ENCODE measurements around the gene AOC1. TPM values are rescaled to one million over a fixed set of nuclear protein-coding genes. Genes with fewer than 3 reads are reported as not detected.
"Not testable (repeated sequence)": the region's sequence is repeated elsewhere in the genome, so short reads cannot be mapped to it uniquely, and the experiment has no call there.

Gene AOC1
- total RNA-seq, 1 donor from 2014 or later, result not detected

DNA sequence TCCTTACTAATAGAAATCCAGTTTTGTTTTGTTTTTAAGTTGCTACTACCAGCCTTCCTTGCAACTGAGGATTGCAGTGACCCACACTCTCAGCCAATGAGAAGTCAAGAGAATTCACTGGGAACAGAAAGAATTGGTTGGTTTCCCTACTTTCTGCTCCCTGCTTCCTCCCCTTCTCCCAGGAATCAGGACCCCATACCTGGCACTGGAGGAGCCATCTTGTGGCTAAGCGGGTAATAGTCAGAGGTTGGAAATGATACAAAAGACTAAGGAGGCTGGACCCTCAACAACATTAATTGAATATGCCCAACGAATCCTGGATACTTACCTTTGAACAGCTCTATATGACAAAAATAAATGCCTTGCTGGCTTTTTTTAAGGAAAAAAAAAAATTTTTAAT, 45.5 kb upstream of the AOC1 start:
- no peaks in the 10 kb centered on the region for H3K4me1 Mint-ChIP-seq
- peaks cover 7% of the 10 kb centered on the region for H3K36me3 Mint-ChIP-seq (ENCODE audit: low read depth)
- no peak overlapping the region for H3K4me3 Mint-ChIP-seq
- TF ChIP-seq, protein P1, sequence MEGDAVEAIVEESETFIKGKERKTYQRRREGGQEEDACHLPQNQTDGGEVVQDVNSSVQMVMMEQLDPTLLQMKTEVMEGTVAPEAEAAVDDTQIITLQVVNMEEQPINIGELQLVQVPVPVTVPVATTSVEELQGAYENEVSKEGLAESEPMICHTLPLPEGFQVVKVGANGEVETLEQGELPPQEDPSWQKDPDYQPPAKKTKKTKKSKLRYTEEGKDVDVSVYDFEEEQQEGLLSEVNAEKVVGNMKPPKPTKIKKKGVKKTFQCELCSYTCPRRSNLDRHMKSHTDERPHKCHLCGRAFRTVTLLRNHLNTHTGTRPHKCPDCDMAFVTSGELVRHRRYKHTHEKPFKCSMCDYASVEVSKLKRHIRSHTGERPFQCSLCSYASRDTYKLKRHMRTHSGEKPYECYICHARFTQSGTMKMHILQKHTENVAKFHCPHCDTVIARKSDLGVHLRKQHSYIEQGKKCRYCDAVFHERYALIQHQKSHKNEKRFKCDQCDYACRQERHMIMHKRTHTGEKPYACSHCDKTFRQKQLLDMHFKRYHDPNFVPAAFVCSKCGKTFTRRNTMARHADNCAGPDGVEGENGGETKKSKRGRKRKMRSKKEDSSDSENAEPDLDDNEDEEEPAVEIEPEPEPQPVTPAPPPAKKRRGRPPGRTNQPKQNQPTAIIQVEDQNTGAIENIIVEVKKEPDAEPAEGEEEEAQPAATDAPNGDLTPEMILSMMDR (conservative IDR thresholded peaks at IDR 0.05), result no peak
- peaks cover 25% of the 10 kb centered on the region for H3K27me3 Mint-ChIP-seq (ENCODE audit: low read depth)
- H3K27ac Mint-ChIP-seq (ENCODE audit: unreplicated experiment), result no peak overlapping the region
- DNase-seq (ENCODE audit: low read depth, low spot score), result no peak
- H3K9me3 Mint-ChIP-seq, result peaks cover 5% of the 10 kb centered on the region

DNA sequence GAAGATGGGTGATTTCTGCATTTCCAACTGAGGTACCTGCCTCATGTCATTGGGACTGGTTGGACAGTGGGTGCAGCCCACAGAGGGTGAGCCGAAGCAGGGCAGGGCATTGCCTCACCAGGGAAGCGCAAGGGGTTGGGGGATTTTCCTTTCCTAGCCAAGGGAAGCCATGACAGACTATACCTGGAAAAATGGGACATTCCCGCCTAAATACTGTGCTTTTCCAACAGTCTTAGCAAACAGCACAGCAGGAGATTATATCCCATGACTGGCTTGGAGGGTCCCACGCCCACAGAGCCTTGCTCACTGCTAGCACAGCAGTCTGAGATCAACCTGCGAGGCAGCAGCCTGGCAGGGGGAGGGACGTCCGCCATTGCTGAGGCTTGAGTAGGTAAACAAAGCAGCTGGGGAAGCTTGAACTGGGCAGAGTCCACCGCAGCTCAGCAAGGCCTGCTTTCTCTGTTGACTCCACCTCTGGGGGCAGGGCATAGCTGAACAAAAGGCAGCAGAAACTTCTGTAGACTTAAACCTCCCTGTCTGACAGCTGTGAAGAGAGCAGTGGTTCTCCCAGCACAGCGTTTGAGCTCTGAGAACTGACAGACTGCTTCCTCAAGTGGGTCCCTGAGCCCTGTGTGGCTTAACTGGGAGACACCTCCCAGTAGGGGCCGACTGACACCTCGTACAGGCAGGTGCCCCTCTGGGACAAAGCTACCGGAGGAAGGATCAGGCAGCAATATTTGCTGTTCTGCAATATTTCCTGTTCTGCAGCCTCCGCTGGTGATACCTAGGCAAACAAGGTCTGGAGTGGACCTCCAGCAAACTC, 44.5 kb upstream of the AOC1 start:
- not testable (repeated sequence) for H3K9me3 Mint-ChIP-seq; H3K4me1 Mint-ChIP-seq; H3K36me3 Mint-ChIP-seq (ENCODE audit: low read depth); DNase-seq (ENCODE audit: low read depth, low spot score); H3K27ac Mint-ChIP-seq (ENCODE audit: unreplicated experiment); H3K4me3 Mint-ChIP-seq
- H3K27me3 Mint-ChIP-seq (ENCODE audit: low read depth), result peaks cover 16% of the 10 kb centered on the region

DNA sequence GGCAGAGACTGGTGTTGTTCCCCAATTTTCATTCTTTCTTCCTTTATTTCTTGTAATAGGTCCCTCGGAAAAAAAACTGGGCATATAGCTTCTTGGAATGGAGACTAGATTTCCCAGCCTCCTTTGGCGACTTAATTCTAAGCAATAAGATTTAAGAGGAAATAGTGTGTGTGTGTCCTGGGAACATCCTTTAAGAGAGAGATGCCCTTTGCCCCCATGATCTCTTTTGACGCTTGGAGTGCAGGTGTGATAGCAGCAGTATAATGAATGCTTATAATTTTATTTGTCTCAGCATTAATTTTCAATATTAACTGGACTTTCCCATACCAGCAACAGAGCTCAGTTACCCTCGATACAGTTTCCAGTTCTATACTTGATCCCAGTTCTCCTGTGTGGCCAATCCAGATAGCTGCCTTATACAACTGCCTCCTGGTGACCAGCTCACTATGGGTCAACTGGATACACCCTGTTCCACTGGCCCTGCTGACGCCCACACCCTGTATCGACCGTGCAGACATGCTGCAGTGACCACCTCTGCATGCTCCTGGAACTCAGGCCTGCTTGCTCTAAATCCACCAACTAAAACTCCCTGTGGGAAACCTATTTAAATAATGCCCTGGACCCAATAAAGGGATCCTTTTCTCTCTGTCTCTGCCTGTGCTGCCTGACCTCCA, 37.9 kb upstream of the AOC1 start:
- Mint-ChIP-seq H3K9me3 (peaks cover 10% of the 10 kb centered on the region), H3K36me3 (ENCODE audit: low read depth) (peaks cover 12% of the 10 kb centered on the region), H3K4me3 (no peak overlapping the region), H3K27ac (ENCODE audit: unreplicated experiment) (no peak overlapping the region), H3K4me1 (peaks cover 7% of the 10 kb centered on the region), H3K27me3 (ENCODE audit: low read depth) (peaks cover 10% of the 10 kb centered on the region)
- TF ChIP-seq, protein P1 (conservative IDR thresholded peaks at IDR 0.05), result no peak
- DNase-seq (ENCODE audit: low read depth, low spot score), result no peak

DNA sequence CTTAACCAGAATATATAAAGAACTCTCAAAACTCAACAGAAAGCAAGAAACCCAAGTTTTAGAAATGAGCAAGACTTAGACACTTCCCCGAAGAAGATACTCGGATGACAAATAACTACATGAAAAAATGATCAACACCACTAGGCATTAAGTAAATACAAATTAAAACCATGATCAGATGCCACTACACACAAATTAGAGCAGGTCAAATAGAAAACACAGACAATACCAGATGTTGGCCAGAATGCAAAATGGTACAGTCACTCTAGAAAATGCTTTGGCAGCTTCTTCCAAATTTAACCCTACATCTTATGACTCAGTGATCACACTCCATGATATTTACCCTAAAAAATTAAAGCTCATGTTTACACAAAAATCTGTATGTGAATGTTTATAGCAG, 33.3 kb upstream of the AOC1 start:
- no peak for DNase-seq (ENCODE audit: low read depth, low spot score)
- Mint-ChIP-seq H3K36me3 (ENCODE audit: low read depth) (peaks cover 9% of the 10 kb centered on the region), H3K4me3 (no peak overlapping the region), H3K27me3 (ENCODE audit: low read depth) (no peaks in the 10 kb centered on the region), H3K9me3 (peaks cover 19% of the 10 kb centered on the region), H3K27ac (ENCODE audit: unreplicated experiment) (no peak overlapping the region), H3K4me1 (peaks cover 7% of the 10 kb centered on the region)
- TF ChIP-seq, protein P1 (conservative IDR thresholded peaks at IDR 0.05), result no peak

DNA sequence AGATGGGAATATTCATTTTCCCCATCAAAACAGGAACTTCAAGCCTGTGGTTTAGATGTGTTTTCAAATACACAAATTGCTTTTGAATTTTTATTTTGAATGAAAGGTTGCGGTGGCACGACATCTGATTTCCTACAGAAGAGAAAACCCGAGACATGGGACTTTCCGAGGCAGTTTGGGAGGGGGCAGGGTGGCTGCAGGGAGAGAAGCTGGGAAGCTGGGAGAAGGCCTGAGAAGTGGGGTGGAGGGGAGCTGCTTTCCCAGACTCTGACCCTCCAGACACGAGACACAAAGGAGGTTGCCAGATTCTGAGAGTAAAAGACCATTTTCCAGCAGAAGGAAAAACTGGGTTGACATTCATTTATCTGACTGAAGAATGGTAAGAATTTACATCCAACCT, 32.2 kb upstream of the AOC1 start:
- H3K4me1 Mint-ChIP-seq, result no peaks in the 10 kb centered on the region
- TF ChIP-seq, protein P1 (conservative IDR thresholded peaks at IDR 0.05), result no peak
- no peak for DNase-seq (ENCODE audit: low read depth, low spot score)
- no peaks in the 10 kb centered on the region for H3K27me3 Mint-ChIP-seq (ENCODE audit: low read depth)
- peaks cover 9% of the 10 kb centered on the region for H3K36me3 Mint-ChIP-seq (ENCODE audit: low read depth)
- H3K4me3 Mint-ChIP-seq, result no peak overlapping the region
- H3K27ac Mint-ChIP-seq (ENCODE audit: unreplicated experiment), result peak overlapping the region; percentile 47
- peaks cover 19% of the 10 kb centered on the region for H3K9me3 Mint-ChIP-seq

Measured in neural crest cell (in vitro differentiated cells).